ENCODE measurements around the gene DOCK2.

Gene DOCK2

GRCh38 chr5:169797577-169797976, 160.5 kb downstream of the DOCK2 start:
- TF ChIP-seq, protein P1, sequence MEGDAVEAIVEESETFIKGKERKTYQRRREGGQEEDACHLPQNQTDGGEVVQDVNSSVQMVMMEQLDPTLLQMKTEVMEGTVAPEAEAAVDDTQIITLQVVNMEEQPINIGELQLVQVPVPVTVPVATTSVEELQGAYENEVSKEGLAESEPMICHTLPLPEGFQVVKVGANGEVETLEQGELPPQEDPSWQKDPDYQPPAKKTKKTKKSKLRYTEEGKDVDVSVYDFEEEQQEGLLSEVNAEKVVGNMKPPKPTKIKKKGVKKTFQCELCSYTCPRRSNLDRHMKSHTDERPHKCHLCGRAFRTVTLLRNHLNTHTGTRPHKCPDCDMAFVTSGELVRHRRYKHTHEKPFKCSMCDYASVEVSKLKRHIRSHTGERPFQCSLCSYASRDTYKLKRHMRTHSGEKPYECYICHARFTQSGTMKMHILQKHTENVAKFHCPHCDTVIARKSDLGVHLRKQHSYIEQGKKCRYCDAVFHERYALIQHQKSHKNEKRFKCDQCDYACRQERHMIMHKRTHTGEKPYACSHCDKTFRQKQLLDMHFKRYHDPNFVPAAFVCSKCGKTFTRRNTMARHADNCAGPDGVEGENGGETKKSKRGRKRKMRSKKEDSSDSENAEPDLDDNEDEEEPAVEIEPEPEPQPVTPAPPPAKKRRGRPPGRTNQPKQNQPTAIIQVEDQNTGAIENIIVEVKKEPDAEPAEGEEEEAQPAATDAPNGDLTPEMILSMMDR (IDR thresholded peaks at IDR 0.05; ENCODE audit: low read depth, low read length, missing control alignments): no peak
- DNase-seq (ENCODE audit: extremely low read depth, low read depth): no peak
- no peak overlapping the region for H3K4me3 ChIP-seq (replicated peaks; ENCODE audit: low read depth, low read length)

DNA sequence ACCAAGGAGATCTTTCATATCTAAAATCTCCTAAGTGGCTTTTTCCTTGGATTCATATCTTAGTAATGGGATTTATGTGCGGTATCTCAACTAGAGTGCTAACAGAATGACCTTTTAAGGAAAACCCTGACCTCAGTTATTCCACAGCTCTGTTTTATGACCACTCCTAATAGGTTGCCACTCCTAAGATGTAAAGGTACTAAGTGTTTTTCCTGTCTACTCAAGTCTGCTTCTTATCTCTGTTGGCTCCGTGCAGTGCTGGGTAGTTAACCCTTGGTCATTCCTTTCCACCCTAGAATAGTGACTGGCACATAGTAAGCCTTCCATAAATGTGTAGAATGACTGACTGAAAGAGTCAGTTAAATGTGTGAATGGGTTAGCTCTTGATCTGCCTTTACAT, 161.4 kb downstream of the DOCK2 start:
- TF ChIP-seq, protein P1 (IDR thresholded peaks at IDR 0.05; ENCODE audit: low read depth, low read length, missing control alignments): no peak
- DNase-seq (ENCODE audit: extremely low read depth, low read depth): no peak
- H3K4me3 ChIP-seq (replicated peaks; ENCODE audit: low read depth, low read length): no peak overlapping the region

GRCh38 chr5:169798906-169799660, 162.0 kb downstream of the DOCK2 start:
- no peak overlapping the region for H3K4me3 ChIP-seq (replicated peaks; ENCODE audit: low read depth, low read length)
- no peak for DNase-seq (ENCODE audit: extremely low read depth, low read depth)
- TF ChIP-seq, protein P1 (IDR thresholded peaks at IDR 0.05; ENCODE audit: low read depth, low read length, missing control alignments): no peak

GRCh38 chr5:169801324-169801777, 164.3 kb downstream of the DOCK2 start:
- TF ChIP-seq, protein P1 (IDR thresholded peaks at IDR 0.05; ENCODE audit: low read depth, low read length, missing control alignments): no peak
- peak; percentile 41 for DNase-seq (ENCODE audit: extremely low read depth, low read depth)
- no peak overlapping the region for H3K4me3 ChIP-seq (replicated peaks; ENCODE audit: low read depth, low read length)

GRCh38 chr5:169801781-169802180, 164.7 kb downstream of the DOCK2 start:
- H3K4me3 ChIP-seq (replicated peaks; ENCODE audit: low read depth, low read length): no peak overlapping the region
- no peak for DNase-seq (ENCODE audit: extremely low read depth, low read depth)
- TF ChIP-seq, protein P1 (IDR thresholded peaks at IDR 0.05; ENCODE audit: low read depth, low read length, missing control alignments): no peak

- TF ChIP-seq, protein P1 (IDR thresholded peaks at IDR 0.05; ENCODE audit: low read depth, low read length, missing control alignments): no peak
- DNase-seq (ENCODE audit: extremely low read depth, low read depth): peak; percentile 76
- H3K4me3 ChIP-seq (replicated peaks; ENCODE audit: low read depth, low read length): no peak overlapping the region
These were observed 166.3 kb downstream of the DOCK2 start for GRCh38 chr5:169803077-169803981.

Measured in HFF-Myc (cell line).